ENCODE measurements around the gene CYFIP2.
A peak's percentile ranks its signal among the peaks of the same experiment; 100 is the strongest.

CYFIP2 gene

GRCh38 chr5:157289164-157289819 is 23.4 kb downstream of the CYFIP2 start:
- DNase-seq, result no peak

DNA sequence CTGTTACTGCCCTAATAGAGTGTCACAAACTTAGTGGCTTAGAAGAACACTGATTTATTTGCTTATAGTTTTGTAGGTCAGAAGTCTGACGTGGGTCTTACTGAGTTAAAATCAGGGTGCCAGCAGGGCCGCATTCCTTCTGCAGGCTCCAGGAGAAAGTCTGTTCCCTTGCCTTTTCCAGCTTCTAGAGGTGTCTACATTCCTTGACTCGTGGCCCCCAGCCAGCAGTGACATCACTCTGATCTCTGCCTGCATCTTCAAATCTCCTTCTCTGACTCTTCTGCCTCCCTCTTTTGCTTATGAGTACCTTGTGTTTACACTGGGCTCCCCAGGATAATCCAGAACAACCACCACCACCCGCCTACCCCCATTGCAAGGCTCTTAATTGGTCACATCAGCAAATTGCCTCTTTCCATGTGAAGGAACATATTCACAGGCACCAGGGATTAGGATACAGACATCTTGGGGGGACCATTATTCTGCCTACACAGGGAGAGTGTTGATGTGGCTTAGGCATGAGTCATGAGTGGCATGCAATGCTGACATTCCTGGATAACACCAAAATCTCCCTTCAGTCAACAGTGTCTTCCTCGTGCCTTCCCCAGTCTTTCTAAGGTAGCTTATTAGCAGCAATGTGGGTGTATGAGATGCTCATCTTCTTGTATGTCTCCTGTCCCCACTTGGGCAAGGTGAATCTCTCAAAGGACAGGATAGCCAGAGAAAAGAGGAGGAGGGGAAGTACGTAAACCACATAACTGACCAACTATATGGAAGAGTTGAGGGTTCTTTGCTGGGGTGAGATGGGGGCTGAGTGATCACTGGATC is 24.4 kb downstream of the CYFIP2 start:
- DNase-seq, result no peak

DNA sequence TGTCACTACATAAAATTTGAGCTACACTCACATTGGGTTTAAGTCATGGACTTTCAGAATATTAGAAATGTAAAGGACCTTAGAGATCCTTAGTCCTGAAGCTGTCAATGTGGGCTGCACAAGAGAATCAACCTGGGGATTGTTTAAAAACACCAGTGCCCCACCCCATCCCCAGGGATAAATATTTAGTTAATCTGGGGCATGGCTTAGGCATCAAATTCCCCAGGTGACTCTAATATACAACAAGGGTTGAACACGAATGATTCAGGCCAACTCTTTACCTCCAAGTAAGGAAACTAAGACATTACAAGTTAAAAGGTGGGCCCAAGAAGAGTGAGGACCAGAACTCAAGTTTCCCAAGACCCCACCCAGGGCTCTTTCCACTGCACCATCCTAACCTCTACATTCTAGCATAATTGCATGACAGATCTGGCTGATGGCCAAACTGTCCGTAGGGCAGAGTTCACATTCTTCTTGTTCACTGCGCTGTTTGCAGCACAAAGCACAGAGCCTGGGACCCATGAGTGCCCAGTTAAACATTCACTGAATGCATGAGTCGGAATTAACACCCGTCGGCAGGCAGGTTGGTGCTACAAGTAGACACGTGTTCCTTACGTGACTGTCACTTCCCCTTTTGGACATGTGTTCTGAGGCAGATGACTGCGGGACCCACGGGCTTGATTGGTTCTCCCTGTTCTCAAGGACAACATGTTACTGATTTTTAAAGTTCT is 25.2 kb downstream of the CYFIP2 start:
- no peak for DNase-seq

DNA sequence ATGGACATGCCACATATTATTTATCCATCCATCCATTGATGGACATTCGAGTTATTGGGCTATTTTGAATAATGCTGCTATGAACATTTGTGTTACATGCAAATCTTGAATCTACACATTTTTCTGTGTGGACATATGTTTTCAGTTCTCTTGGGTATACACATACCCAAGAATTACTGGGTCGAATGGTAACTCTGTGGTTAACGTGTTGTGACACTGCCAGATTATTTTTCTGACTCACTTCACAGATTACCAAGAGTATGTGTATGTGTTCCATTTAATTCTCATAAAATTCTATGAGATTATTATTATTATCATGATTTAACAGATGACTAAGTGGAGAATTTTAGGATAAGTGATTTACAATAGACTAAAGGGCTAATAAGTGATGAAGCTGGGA is 26.7 kb downstream of the CYFIP2 start:
- no peak for DNase-seq

GRCh38 chr5:157294407-157295091 is 28.6 kb downstream of the CYFIP2 start:
- peak; percentile 90 for DNase-seq

- DNase-seq, result peak; percentile 84
Observed at GRCh38 chr5:157295247-157295646, 29.3 kb downstream of the CYFIP2 start.

DNA sequence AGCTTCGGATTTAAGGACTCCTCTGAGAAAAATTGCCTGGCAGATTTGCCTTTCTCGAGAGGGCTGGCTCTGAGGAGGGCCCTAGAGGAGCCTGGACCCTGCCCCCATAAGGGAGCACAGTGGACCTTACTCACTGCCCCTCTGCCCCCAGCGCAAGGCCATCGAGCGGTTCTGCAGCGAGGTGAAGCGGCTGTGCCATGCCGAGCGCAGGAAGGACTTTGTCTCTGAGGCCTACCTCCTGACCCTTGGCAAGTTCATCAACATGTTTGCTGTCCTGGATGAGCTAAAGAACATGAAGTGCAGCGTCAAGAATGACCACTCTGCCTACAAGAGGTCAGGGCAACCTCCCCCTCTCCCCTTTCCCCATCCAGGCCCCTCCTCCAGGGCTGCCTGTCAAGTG is 34.6 kb downstream of the CYFIP2 start:
- DNase-seq, result no peak

DNA sequence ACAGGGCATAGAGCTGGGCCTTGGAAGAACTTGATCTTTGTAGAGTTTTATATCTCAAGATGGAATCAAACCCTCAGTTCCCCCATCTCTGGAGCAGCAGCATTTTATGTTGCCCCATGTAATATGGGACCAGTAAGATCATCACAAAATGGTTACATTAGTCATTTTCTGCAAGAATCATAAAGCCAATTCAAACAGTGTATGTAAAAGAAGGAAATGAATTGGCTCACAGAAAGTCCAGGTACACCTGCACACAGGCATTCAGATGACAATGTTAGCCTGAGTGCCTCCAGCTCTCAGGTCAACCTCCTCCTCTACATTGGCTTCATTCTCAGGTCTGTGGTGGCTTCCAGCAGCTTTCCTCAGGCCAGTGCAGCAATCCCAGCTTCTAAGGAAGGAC is 35.1 kb downstream of the CYFIP2 start:
- DNase-seq, result no peak

GRCh38 chr5:157303023-157303422 is 37.1 kb downstream of the CYFIP2 start:
- no peak for DNase-seq

GRCh38 chr5:157303667-157304327 is 37.9 kb downstream of the CYFIP2 start:
- no peak for DNase-seq

- no peak for DNase-seq
Observed at GRCh38 chr5:157306081-157306480, 40.2 kb downstream of the CYFIP2 start.

DNA sequence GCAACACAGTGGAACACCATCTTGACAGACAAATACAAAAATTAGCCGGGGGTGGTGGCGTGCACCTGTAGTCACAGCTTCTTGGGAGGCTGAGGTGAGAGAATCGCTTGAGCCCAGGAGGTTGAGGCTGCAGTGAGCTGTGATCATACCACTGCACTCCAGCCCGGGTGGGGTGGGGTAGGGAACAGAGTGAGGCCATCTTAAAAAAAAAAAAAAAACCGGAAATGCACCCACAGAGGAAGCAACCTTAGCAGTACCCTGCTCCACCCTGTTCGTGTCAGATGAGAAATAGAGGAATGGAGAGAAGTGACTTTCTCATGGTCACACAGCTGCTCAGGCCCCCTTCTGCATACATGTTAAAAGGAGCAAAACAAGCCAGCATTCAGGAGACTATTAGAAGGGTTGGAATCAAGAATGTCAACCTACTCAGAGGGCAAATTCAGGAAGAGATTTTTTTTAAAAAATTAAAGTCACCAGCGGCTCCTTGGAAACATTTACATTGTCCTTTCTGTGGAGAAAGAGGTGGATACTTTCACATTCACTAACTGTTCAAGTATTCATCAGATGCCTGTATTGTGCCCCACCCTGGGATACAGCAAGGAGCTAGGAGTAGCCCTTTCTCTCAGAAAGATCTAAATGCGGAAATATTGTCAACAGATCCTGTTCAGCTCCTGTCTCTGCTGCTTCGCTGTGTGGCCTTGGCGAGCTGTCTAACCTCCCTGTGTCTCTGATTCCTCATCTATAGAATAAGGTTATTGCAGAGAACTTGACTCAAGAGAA is 41.0 kb downstream of the CYFIP2 start:
- no peak for DNase-seq

GRCh38 chr5:157308836-157309465 is 43.0 kb downstream of the CYFIP2 start:
- DNase-seq, result no peak

GRCh38 chr5:157309796-157310195 is 43.9 kb downstream of the CYFIP2 start:
- peak; percentile 12 for DNase-seq

- no peak for DNase-seq
Observed at GRCh38 chr5:157311595-157311994, 45.7 kb downstream of the CYFIP2 start.

- peak; percentile 40 for DNase-seq
Observed at GRCh38 chr5:157312492-157312891, 46.6 kb downstream of the CYFIP2 start.

DNA sequence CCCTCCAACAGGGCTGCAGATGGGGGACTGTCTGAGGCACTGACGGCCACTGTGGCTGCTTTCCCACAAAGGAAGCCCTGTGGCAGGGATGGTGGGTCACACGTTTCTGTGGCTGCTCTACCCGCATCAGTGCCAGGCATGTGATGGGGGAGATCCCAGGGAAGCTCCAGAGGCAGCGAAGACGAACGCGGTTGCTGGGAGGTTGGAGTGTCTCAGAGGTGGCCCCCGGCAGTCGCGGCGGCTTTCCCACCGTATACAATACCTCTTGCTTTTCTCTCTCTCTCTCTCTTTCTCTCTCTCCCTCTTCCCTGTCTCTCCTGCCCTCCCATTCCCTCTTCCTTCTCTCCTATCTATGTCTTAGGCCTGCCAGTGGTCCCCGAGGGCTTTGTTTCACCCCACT is 56.7 kb downstream of the CYFIP2 start:
- DNase-seq, result no peak

DNA sequence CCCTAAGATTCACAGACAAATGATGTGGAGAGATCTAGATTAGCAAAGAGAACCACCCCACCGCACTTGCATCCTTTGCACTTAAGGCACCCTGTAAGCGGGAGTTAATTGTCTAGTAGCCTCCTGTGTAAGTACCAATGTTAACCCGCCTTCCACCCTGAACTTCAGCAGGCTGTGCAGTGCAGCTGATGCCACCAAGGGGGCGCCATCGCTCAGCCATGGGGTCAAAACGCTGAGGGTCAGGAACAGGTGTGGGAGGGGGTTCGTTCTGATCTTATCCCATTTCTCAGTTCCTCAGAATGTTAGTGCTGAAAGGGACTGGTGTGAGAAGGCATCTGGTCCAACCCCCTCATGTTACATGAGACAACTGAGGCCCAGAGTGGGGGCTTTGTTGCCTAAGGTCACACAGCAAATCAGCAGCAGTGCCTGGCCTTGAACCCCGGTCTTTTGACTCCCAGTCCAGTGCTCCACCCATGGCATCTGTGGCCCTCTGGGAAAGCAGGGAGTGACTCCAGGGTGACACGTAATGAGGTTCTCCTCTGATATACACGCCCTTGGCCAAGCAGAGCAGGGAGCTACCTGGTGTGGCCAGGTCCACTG is 57.3 kb downstream of the CYFIP2 start:
- DNase-seq, result no peak

DNA sequence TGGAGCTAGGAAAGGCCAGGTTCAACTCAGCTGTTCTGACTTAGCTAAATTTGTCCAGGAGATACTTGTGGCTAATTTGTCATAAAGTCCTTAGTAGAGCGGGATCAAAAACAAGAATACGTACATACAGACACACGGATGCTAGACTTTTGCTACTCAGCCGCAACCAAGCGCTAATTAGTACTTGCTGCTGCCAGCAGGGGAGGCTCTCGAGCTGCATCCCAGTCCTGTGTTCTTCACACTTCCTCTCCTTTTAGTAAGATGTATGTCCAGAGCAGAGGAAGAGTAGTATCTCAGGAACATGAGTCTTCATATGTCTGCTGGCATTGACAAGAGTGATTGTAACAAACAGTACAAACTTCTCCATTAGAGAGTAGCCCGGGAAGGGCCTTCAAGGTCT is 58.3 kb downstream of the CYFIP2 start:
- no peak for DNase-seq

DNA sequence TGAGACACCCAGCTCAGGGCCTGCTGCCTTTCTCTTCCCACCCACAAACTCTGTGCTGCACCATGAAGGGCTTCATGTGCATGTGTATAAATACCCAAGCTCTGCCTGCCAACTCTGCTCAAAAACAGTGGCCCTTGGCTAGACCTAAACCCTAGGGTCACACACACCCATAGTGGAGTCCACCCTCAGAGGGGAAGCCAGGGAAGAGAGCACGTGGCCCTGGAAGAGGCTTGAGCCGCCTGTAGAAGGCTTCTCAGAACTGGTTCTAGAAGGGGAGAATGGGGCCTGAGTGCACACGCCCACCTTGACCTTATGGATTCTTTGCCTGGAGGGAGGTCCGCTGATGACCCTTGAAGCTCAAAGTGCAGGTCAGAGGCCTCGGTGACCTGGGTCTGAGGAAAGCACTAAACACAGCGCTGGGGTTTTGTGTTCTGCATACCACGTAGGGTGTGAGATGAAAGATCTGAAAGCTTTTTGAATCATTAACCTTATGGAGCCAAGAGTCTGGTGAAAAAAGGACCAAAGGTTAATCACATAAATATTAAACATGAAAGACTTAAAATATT is 60.6 kb downstream of the CYFIP2 start:
- DNase-seq, result no peak

DNA sequence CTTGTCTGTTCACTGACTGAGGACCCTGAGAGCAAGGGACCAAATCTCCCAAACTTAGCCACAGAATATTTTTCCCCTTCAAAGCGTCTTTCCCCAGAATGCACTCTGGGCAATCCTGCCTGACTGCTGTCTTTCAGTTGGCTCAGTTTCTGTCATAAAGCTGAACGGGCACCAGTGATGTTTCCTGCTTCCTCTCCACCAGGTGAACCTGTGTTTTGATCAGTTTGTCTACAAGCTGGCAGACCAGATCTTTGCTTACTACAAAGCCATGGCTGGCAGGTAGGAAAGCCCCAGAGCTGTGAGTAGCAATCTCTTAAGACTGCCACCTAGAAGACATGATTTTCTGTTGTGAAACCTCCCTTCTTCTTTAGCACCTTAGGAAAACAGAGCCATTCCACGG is 61.8 kb downstream of the CYFIP2 start:
- DNase-seq, result no peak

Data from NCI-H146 (cell line).